ENCODE data around the gene RNF44. TPM values are rescaled to one million over a fixed set of nuclear protein-coding genes. Genes with fewer than 3 reads are reported as not detected.

Gene RNF44
- total and polyA plus RNA-seq, 2 donors (not counting 3 experiments of a cell fraction or from before 2014, with no cell fraction given): 19.8 to 50.2 TPM

DNA sequence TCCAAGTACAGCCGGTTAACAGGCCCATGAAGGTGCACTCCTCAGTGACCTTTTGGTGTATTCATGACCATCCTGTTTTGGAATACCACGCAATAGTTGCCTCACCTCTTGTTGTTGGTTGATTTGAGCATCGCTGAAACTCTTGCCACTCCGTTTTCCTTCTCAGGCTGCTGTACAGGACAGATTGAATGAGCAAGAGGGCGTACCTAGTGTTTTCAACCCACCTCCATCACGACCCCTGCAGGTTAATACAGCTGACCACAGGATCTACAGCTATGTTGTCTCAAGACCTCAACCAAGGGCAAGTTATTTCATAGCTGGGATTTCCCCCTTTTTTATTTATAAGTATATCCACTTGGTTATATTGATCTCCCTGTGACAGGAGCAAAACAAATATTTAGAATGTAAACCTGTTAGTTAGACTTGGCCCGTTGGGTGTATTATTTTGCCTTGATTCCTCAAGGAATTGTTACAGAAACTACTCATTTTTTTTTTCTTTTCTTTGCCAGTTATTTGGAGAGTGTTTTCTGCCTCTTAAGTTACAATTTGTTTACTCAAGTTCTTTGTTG, 50.9 kb downstream of the RNF44 start:
- POLR2A ChIA-PET: no interaction called here
- dilution Hi-C loops (cut with MboI; ENCODE audit: extremely low pct_ligation_motif_present, low sequenced_read_pairs) (no loop called here), intact Hi-C loops (cut with micrococcal nuclease) (loop anchor here (5.0 kb wide), 1 partner anchor 69 kb away; the partner anchor contains the start of gene CLTB)
- FAIRE-seq (no peak), DNase-seq (ENCODE audit: low read depth, low spot score) (no peak)
- no peaks in the 10 kb centered on the region for H3K4me1 ChIP-seq (ENCODE audit: control insufficient read depth, extremely low read depth, insufficient read depth, low read length)
- no peak overlapping the region for H3K9ac ChIP-seq (replicated peaks; ENCODE audit: extremely low read depth, insufficient read depth, low read length)
- H3K4me3 ChIP-seq (replicated peaks in 1 of 3; ENCODE audit: insufficient read depth in 1 of 3, low read depth in 1 of 3, low read length in 3 of 3): no peak overlapping the region
- H3K9me1 ChIP-seq (replicated peaks; ENCODE audit: control insufficient read depth, extremely low read depth, insufficient read depth, low read length): no peaks in the 10 kb centered on the region
- H3K9me3 ChIP-seq (replicated peaks; ENCODE audit: control insufficient read depth, insufficient read depth, low read length): no peaks in the 10 kb centered on the region
- no peak overlapping the region for H3K27ac ChIP-seq (ENCODE audit: insufficient read depth, low read depth, low read length)
- H3K79me2 ChIP-seq (ENCODE audit: control insufficient read depth, insufficient read depth, low read length): peaks cover 5% of the 10 kb centered on the region
- CTCF ChIA-PET: interaction anchor here (1.1 kb wide), 1 partner anchor 71 kb away, joined by 3 read pairs; no protein-coding TSS in a partner anchor
- BruUV-seq (replicated peaks): no TSS peak
- no peaks in the 10 kb centered on the region for H3K27me3 ChIP-seq (ENCODE audit: control insufficient read depth in 2 of 2, insufficient read depth in 2 of 2, low read length in 2 of 2)
- no peaks in the 10 kb centered on the region for H4K20me1 ChIP-seq (replicated peaks; ENCODE audit: control insufficient read depth, extremely low read depth, insufficient read depth, low read length)
- no peak overlapping the region for H3K4me2 ChIP-seq (ENCODE audit: insufficient read depth, low read length)
- H3K36me3 ChIP-seq (ENCODE audit: control insufficient read depth in 2 of 2, extremely low read depth in 1 of 2, insufficient read depth in 2 of 2, low read length in 2 of 2): peaks cover 7 to 9% of the 10 kb centered on the region in 2 experiments
- TF ChIP-seq JUN (IDR thresholded peaks at IDR 0.05; ENCODE audit: borderline replicate concordance, insufficient read depth, insufficient read length, low read depth): no peak
- no peak overlapping the region for H2AFZ ChIP-seq (ENCODE audit: low read depth, low read length)

DNA sequence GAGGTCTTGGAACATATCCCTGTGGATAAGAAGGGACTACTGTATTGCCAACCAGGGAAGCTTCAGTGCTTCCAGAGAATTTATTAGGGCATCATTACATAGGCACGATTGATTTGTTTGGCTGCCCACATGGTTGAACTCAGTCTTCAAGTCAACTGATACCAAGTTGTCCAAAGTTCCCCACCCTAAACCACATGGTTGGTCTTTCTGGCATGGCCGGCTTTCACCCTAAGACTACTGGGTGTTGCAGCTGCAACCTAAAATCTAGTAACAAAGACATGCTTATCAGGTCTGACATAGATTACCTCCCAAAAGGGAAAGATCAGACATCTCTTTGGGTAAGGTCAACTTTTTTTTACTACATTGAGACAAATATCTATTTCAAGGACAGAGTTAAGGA, 52.0 kb downstream of the RNF44 start:
- Histone ChIP-seq H3K79me2 (ENCODE audit: control insufficient read depth, insufficient read depth, low read length) (peaks cover 5% of the 10 kb centered on the region), H3K4me3 (replicated peaks in 1 of 3; ENCODE audit: insufficient read depth in 1 of 3, low read depth in 1 of 3, low read length in 3 of 3) (no peak overlapping the region), H3K9me1 (replicated peaks; ENCODE audit: control insufficient read depth, extremely low read depth, insufficient read depth, low read length) (no peaks in the 10 kb centered on the region), H3K4me1 (ENCODE audit: control insufficient read depth, extremely low read depth, insufficient read depth, low read length) (no peaks in the 10 kb centered on the region), H2AFZ (ENCODE audit: low read depth, low read length) (no peak overlapping the region), H3K36me3 (ENCODE audit: control insufficient read depth in 2 of 2, extremely low read depth in 1 of 2, insufficient read depth in 2 of 2, low read length in 2 of 2) (peaks cover 7 to 9% of the 10 kb centered on the region in 2 experiments), H3K4me2 (ENCODE audit: insufficient read depth, low read length) (no peak overlapping the region), H3K27ac (ENCODE audit: insufficient read depth, low read depth, low read length) (no peak overlapping the region), H3K9ac (replicated peaks; ENCODE audit: extremely low read depth, insufficient read depth, low read length) (no peak overlapping the region), H3K9me3 (replicated peaks; ENCODE audit: control insufficient read depth, insufficient read depth, low read length) (no peaks in the 10 kb centered on the region), H3K27me3 (ENCODE audit: control insufficient read depth in 2 of 2, insufficient read depth in 2 of 2, low read length in 2 of 2) (no peaks in the 10 kb centered on the region), H4K20me1 (replicated peaks; ENCODE audit: control insufficient read depth, extremely low read depth, insufficient read depth, low read length) (no peaks in the 10 kb centered on the region)
- DNase-seq (ENCODE audit: low read depth, low spot score): no peak
- dilution Hi-C loops (cut with MboI; ENCODE audit: extremely low pct_ligation_motif_present, low sequenced_read_pairs) (no loop called here), intact Hi-C loops (cut with micrococcal nuclease) (loop anchor here (5.0 kb wide), 1 partner anchor 68 kb away; the partner anchor contains the start of gene CLTB)
- POLR2A ChIA-PET: no interaction called here
- no peak for FAIRE-seq
- no peak for TF ChIP-seq JUN (IDR thresholded peaks at IDR 0.05; ENCODE audit: borderline replicate concordance, insufficient read depth, insufficient read length, low read depth)
- TF ChIP-seq, protein P1, sequence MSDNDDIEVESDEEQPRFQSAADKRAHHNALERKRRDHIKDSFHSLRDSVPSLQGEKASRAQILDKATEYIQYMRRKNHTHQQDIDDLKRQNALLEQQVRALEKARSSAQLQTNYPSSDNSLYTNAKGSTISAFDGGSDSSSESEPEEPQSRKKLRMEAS (IDR thresholded peaks at IDR 0.05; ENCODE audit: insufficient read depth, insufficient read length): no peak
- TF ChIP-seq FOS (IDR thresholded peaks at IDR 0.05; ENCODE audit: borderline replicate concordance, insufficient read depth, low read length): no peak
- TF ChIP-seq POLR2AphosphoS5 (IDR thresholded peaks at IDR 0.05; ENCODE audit: insufficient read depth, low read depth, low read length): no peak
- no peak for TF ChIP-seq MYC (IDR thresholded peaks at IDR 0.05; ENCODE audit: low read depth, low read length)
- no peak for TF ChIP-seq POLR2A (IDR thresholded peaks at IDR 0.05; ENCODE audit: low read depth, low read length)
- TF ChIP-seq GATA2 (IDR thresholded peaks at IDR 0.05; ENCODE audit: insufficient read depth, insufficient read length, low read depth, low read length): no peak
- TF ChIP-seq, protein P2, sequence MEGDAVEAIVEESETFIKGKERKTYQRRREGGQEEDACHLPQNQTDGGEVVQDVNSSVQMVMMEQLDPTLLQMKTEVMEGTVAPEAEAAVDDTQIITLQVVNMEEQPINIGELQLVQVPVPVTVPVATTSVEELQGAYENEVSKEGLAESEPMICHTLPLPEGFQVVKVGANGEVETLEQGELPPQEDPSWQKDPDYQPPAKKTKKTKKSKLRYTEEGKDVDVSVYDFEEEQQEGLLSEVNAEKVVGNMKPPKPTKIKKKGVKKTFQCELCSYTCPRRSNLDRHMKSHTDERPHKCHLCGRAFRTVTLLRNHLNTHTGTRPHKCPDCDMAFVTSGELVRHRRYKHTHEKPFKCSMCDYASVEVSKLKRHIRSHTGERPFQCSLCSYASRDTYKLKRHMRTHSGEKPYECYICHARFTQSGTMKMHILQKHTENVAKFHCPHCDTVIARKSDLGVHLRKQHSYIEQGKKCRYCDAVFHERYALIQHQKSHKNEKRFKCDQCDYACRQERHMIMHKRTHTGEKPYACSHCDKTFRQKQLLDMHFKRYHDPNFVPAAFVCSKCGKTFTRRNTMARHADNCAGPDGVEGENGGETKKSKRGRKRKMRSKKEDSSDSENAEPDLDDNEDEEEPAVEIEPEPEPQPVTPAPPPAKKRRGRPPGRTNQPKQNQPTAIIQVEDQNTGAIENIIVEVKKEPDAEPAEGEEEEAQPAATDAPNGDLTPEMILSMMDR (IDR thresholded peaks at IDR 0.05; ENCODE audit: extremely low read depth in 1 of 2, insufficient read depth in 1 of 2, low read depth in 1 of 2, low read length in 2 of 2): no peak
- TF ChIP-seq EZH2 (IDR thresholded peaks at IDR 0.05; ENCODE audit: borderline replicate concordance, low read depth, low read length, severe bottlenecking): no peak
- CTCF ChIA-PET: no interaction called here
- no TSS peak for BruUV-seq (replicated peaks)
